H1 (cell line): ENCODE measurements around the gene PSMC3IP. TPM values are rescaled to one million over a fixed set of nuclear protein-coding genes. Genes with fewer than 3 reads are reported as not detected.

Experiments used
- CTCF ChIA-PET: fragments of 300-600 bp; sonication (Branson Sonifier 250); formaldehyde crosslinking; loops from one replicate; lab custom pipeline; 2021; ENCODE audit not compliant: partially characterized antibody; lab: Charles Lee
- POLR2A ChIA-PET: fragments of 300-600 bp; sonication (Branson Sonifier 250); formaldehyde crosslinking; loops from one replicate; lab custom pipeline; 2021; ENCODE audit warnings: inconsistent platforms; ENCODE audit not compliant: partially characterized antibody; lab: Charles Lee
- DNase-seq, 2 experiments: peaks; one replicate each; pipeline versions ENCODE4 v3.0.0 to v3.0.0-alpha.2; 2010 to 2022; ENCODE audit warnings: low spot score in 2 of 2, low read depth in 1 of 2, mixed read lengths in 1 of 2
- FAIRE-seq: peaks from 2 replicates; lab custom pipeline; 2011; peaks lifted over from hg19 to GRCh38; lab: Jason Lieb, UNC
- H2AFZ ChIP-seq: 2 replicates; pipeline ENCODE4 v1.8.1; 2012; ENCODE audit warnings: low read length, inconsistent platforms
- H2AK5ac ChIP-seq: 2 replicates; pipeline ENCODE4 v1.6.1; 2013; ENCODE audit warnings: low read depth, low read length
- H2BK120ac ChIP-seq: replicated peaks from 2 replicates; pipeline ENCODE3; 2013; ENCODE audit warnings: low read depth, low read length, inconsistent platforms
- H2BK12ac ChIP-seq: 2 replicates; pipeline ENCODE4 v1.6.1; 2013; ENCODE audit warnings: low read depth, low read length
- H2BK15ac ChIP-seq: 2 replicates; pipeline ENCODE4 v1.6.1; 2013; ENCODE audit warnings: low read length
- H2BK20ac ChIP-seq: 2 replicates; pipeline ENCODE4 v1.6.1; 2013; ENCODE audit warnings: low read length
- H2BK5ac ChIP-seq: 2 replicates; pipeline ENCODE4 v1.6.1; 2013; ENCODE audit warnings: low read depth, low read length
- H3K14ac ChIP-seq: 2 replicates; pipeline ENCODE4 v1.6.1; 2013; ENCODE audit warnings: inconsistent platforms; ENCODE audit not compliant: insufficient read length
- H3K18ac ChIP-seq: 2 replicates; pipeline ENCODE4 v1.6.1; 2013; ENCODE audit warnings: low read length; ENCODE audit errors: extremely low read depth
- H3K23ac ChIP-seq: 2 replicates; pipeline ENCODE4 v1.6.1; 2013; ENCODE audit warnings: inconsistent platforms; ENCODE audit not compliant: insufficient read length
- H3K23me2 ChIP-seq: 2 replicates; pipeline ENCODE4 v1.6.1; 2013; ENCODE audit warnings: low read depth, low read length
- H3K27ac ChIP-seq: 2 replicates; pipeline ENCODE4 v1.6.1; 2011; ENCODE audit warnings: low read depth, low read length, inconsistent platforms
- H3K27me3 ChIP-seq, 4 experiments: replicated peaks in 1 of 4; 1 replicate in 1 of 4; 2 replicates in 3 of 4; pipeline versions ENCODE4 v1.6.1 to v1.8.1; 2011 to 2013; ENCODE audit warnings: low read length in 3 of 4, mild to moderate bottlenecking in 3 of 4, inconsistent platforms in 2 of 4, mixed read lengths in 2 of 4, moderate library complexity in 1 of 4; ENCODE audit not compliant: control insufficient read depth in 3 of 4, insufficient read depth in 3 of 4; ENCODE audit errors: extremely low read depth in 1 of 4
- H3K36me3 ChIP-seq, 4 experiments: 2 replicates each; pipeline versions ENCODE4 v1.6.1 to v1.8.1; 2011 to 2013; ENCODE audit warnings: mild to moderate bottlenecking in 4 of 4, low read length in 3 of 4, moderate library complexity in 2 of 4, control low read depth in 1 of 4, inconsistent platforms in 1 of 4; ENCODE audit not compliant: insufficient read depth in 4 of 4, control insufficient read depth in 2 of 4
- H3K4ac ChIP-seq: replicated peaks from 2 replicates; pipeline ENCODE3; 2013; ENCODE audit warnings: low read length, low read depth, mixed read lengths, inconsistent platforms; ENCODE audit not compliant: insufficient read length
- H3K4me1 ChIP-seq, 4 experiments: replicated peaks in 1 of 4; 1 replicate in 1 of 4; 2 replicates in 3 of 4; pipeline versions ENCODE4 v1.6.1 to v1.8.1; 2011 to 2013; ENCODE audit warnings: low read length in 3 of 4, inconsistent platforms in 2 of 4, mixed read lengths in 1 of 4; ENCODE audit not compliant: insufficient read depth in 4 of 4, control insufficient read depth in 3 of 4
- H3K4me2 ChIP-seq, 2 experiments: 2 replicates each; pipeline versions ENCODE4 v1.6.1 to v1.8.1; 2011 to 2013; ENCODE audit warnings: low read depth in 2 of 2, low read length in 2 of 2, control low read depth in 1 of 2, inconsistent platforms in 1 of 2, mild to moderate bottlenecking in 1 of 2; ENCODE audit not compliant: insufficient read depth in 1 of 2
- H3K4me3 ChIP-seq, 4 experiments: fragments of 200-600, 300-600 bp in 1 of 4; sonication (generic), shearing (Covaris generic), sonication (Bioruptor Twin) in 1 of 4; 2 replicates each; pipeline versions ENCODE4 v1.5.1 to v1.8.1; 2011 to 2016; ENCODE audit warnings: low read length in 4 of 4, low read depth in 3 of 4, control low read depth in 2 of 4, inconsistent platforms in 2 of 4, mild to moderate bottlenecking in 2 of 4, mixed read lengths in 1 of 4, moderate library complexity in 1 of 4; ENCODE audit not compliant: insufficient read depth in 2 of 4; ENCODE audit errors: extremely low read depth in 1 of 4
- H3K56ac ChIP-seq: replicated peaks from 2 replicates; pipeline ENCODE3; 2013; ENCODE audit warnings: low read depth, mild to moderate bottlenecking, mixed read lengths, low read length, inconsistent platforms; ENCODE audit not compliant: insufficient read length
- H3K79me1 ChIP-seq: 2 replicates; pipeline ENCODE4 v1.6.1; 2013; ENCODE audit warnings: low read depth, low read length, control low read depth
- H3K79me2 ChIP-seq, 2 experiments: 2 replicates each; pipeline versions ENCODE4 v1.6.1 to v1.8.1; 2012 to 2013; ENCODE audit warnings: low read length in 2 of 2, mild to moderate bottlenecking in 2 of 2, inconsistent platforms in 1 of 2; ENCODE audit not compliant: insufficient read depth in 2 of 2, control insufficient read depth in 1 of 2
- H3K9ac ChIP-seq, 4 experiments: replicated peaks in 1 of 4; 1 replicate in 1 of 4; 2 replicates in 3 of 4; pipeline versions ENCODE4 v1.6.1 to v1.8.1; 2011 to 2013; ENCODE audit warnings: low read depth in 3 of 4, low read length in 3 of 4, control low read depth in 2 of 4, mild to moderate bottlenecking in 2 of 4, moderate library complexity in 2 of 4, inconsistent platforms in 1 of 4; ENCODE audit errors: extremely low read depth in 1 of 4
- H3K9me3 ChIP-seq, 2 experiments: 2 replicates each; pipeline versions ENCODE4 v1.6.1 to v1.8.1; 2012 to 2013; ENCODE audit warnings: mild to moderate bottlenecking in 2 of 2, moderate library complexity in 2 of 2, control low read depth in 1 of 2, inconsistent platforms in 1 of 2, low read depth in 1 of 2, low read length in 1 of 2, mixed read lengths in 1 of 2; ENCODE audit not compliant: insufficient read depth in 2 of 2
- H4K20me1 ChIP-seq, 2 experiments: replicated peaks in 1 of 2; 2 replicates each; pipeline versions ENCODE3 to v1.8.1; 2011 to 2013; ENCODE audit warnings: inconsistent platforms in 2 of 2, low read length in 2 of 2, mild to moderate bottlenecking in 1 of 2; ENCODE audit not compliant: insufficient read depth in 2 of 2, control insufficient read depth in 1 of 2
- H4K5ac ChIP-seq: 2 replicates; pipeline ENCODE4 v1.6.1; 2013; ENCODE audit warnings: low read length, low read depth, mixed read lengths, inconsistent platforms; ENCODE audit not compliant: insufficient read length
- H4K8ac ChIP-seq: 2 replicates; pipeline ENCODE4 v1.8.0; 2013; ENCODE audit warnings: mild to moderate bottlenecking, moderate library complexity, low read length, inconsistent platforms; ENCODE audit not compliant: insufficient read depth; ENCODE audit errors: extremely low read depth
- H4K91ac ChIP-seq: replicated peaks from 2 replicates; pipeline ENCODE3; 2013; ENCODE audit warnings: low read length, mixed read lengths, inconsistent platforms; ENCODE audit not compliant: insufficient read length
- CHD1 ChIP-seq: IDR thresholded peaks from 2 replicates; pipeline ENCODE4 v1.6.1; 2012; ENCODE audit warnings: low read depth, low read length, improper control_type of control experiment
- GTF2F1 ChIP-seq: IDR thresholded peaks from 2 replicates; pipeline ENCODE4 v1.6.1; 2012; ENCODE audit warnings: low read depth, low read length, improper control_type of control experiment, borderline replicate concordance
- KDM4A ChIP-seq: IDR thresholded peaks from one replicate; pipeline ENCODE4 v1.7.1; 2012; ENCODE audit warnings: low read depth, mild to moderate bottlenecking, moderate library complexity, low read length, inconsistent platforms; ENCODE audit not compliant: severe bottlenecking
- RBBP5 ChIP-seq: IDR thresholded peaks from 2 replicates; pipeline ENCODE4 v1.7.1; 2012; ENCODE audit warnings: low read depth, mild to moderate bottlenecking, inconsistent platforms, low read length, moderate library complexity, borderline replicate concordance
- SIRT6 ChIP-seq: IDR thresholded peaks from one replicate; pipeline ENCODE4 v1.7.1; 2012; ENCODE audit warnings: low read length, inconsistent platforms
- TCF12 ChIP-seq: IDR thresholded peaks from 2 replicates; pipeline ENCODE4 v1.6.1; 2011; ENCODE audit warnings: low read depth, mild to moderate bottlenecking, low read length
- TEAD4 ChIP-seq: IDR thresholded peaks from 2 replicates; pipeline ENCODE4 v1.6.1; 2012; ENCODE audit warnings: low read depth, low read length, inconsistent platforms, mixed read lengths
- WGBS, 2 experiments: shearing (Covaris generic) in 1 of 2; methylation state at CpG; one replicate each; pipeline versions ENCODE4 v1.1.6 to v1.1.7; 2013 to 2015; ENCODE audit warnings: low lambda C conversion rate in 2 of 2, mixed read lengths in 2 of 2, inconsistent platforms in 1 of 2, low coverage in 1 of 2, missing lambda C conversion rate in 1 of 2; ENCODE audit not compliant: insufficient replicate concordance in 2 of 2, insufficient coverage in 1 of 2, insufficient read length in 1 of 2; ENCODE audit errors: extremely low coverage in 1 of 2, missing lambda C conversion rate in 1 of 2; 5-methylcytosine and 5-hydroxymethylcytosine counted together
- polyA plus RNA-seq, 7 experiments: library from polyadenylated mRNA; depleted of rRNA in 3 of 7; stranded (reverse) in 5 of 7; unstranded in 2 of 7; fragments of >200 nt in 5 of 7; fragments of 200-250 nt in 2 of 7; gene quantifications; 1 replicate in 5 of 7; 2 replicates in 1 of 7; 4 replicates in 1 of 7; pipeline versions ENCODE4 v1.2.1 to v1.2.3, GENCODE V29; 2011 to 2013; ENCODE audit warnings: missing spikeins in 2 of 7, mixed read lengths in 2 of 7
- total RNA-seq: library from RNA; stranded (reverse); fragmentation: NEBNext Ultra II Directional; extraction: Animal tissue kit (Norgen Biotek cat#: 25700); gene quantifications from 2 replicates; pipeline ENCODE4 v1.2.1, GENCODE V29; 2021

The PSMC3IP gene
- total and polyA plus RNA-seq, 2 of the 8 experiments (the other 6 are each of a cell fraction or from before 2014, with no cell fraction given), result 11.5 to 21.9 TPM

- Histone ChIP-seq H3K36me3 (peaks cover 11 to 28% (median 24%) of the 10 kb centered on the region in 4 experiments), H3K9me3 (no peaks in the 10 kb centered on the region)
- FAIRE-seq, result no peak
Measured at GRCh38 chr17:42564815-42565522, 12.6 kb downstream of the PSMC3IP start.

More at GRCh38 chr17:42564815-42565522, 12.6 kb downstream of the PSMC3IP start:
- peaks cover 18% of the 10 kb centered on the region for H3K23me2 ChIP-seq
- no peak overlapping the region for H4K91ac ChIP-seq
- no peak overlapping the region for H2AFZ ChIP-seq
- no peak overlapping the region for H4K8ac ChIP-seq
- H3K23ac ChIP-seq, result no peak overlapping the region
- H2BK120ac ChIP-seq, result no peak overlapping the region
- peaks cover 9 to 22% of the 10 kb centered on the region in 2 experiments; a peak in 3 of 4 replicates for H3K79me2 ChIP-seq
- H3K56ac ChIP-seq, result no peak overlapping the region
- H3K79me1 ChIP-seq, result peaks cover 17% of the 10 kb centered on the region
- H3K4ac ChIP-seq, result no peak overlapping the region
- TF ChIP-seq TCF12, result no peak
- TF ChIP-seq RBBP5, result no peak
- no peak for TF ChIP-seq SIRT6
- TF ChIP-seq CHD1, result no peak
- TF ChIP-seq KDM4A, result no peak
- no peak for TF ChIP-seq TEAD4
- TF ChIP-seq GTF2F1, result no peak
- TF ChIP-seq, all 59 proteins: peak for 0
- Histone ChIP-seq H2BK5ac (no peak overlapping the region), H3K9ac (no peak overlapping the region), H2AK5ac (no peak overlapping the region), H3K18ac (no peak overlapping the region), H3K4me1 (peaks cover 0 to 21% (median 9%) of the 10 kb centered on the region in 4 experiments; a peak in 5 of 7 replicates), H3K14ac (no peak overlapping the region), H3K4me2 (no peak overlapping the region), H2BK12ac (no peak overlapping the region), H2BK20ac (no peak overlapping the region), H2BK15ac (no peak overlapping the region), H3K4me3 (no peak overlapping the region), H3K27me3 (no peaks in the 10 kb centered on the region), H4K5ac (no peak overlapping the region), H3K27ac (no peak overlapping the region), H4K20me1 (peaks cover 0 to 1% of the 10 kb centered on the region in 2 experiments)
- POLR2A ChIA-PET, result interaction anchor here (0.6 to 8.1 kb wide), 4 partner anchors 11 to 174 kb away, joined by 3 to 74 read pairs (median 9); partner anchors contain the start of genes HSD17B1 and PSMC3IP
- 92% methylated on average over 15 of the region's 15 CpGs; no CpG with 5 or more reads in 1 of the 2 experiments for WGBS, 2 experiments
- no peak for DNase-seq
- CTCF ChIA-PET, result interaction anchor here (1.1 to 3.9 kb wide), 4 partner anchors 11 to 44 kb away, joined by 3 to 22 read pairs (median 10); partner anchors contain the start of genes HSD17B1 and PSMC3IP
